HG03060 (cell line): ENCODE measurements around the gene RITA1.

Source experiments
- ATAC-seq: cut with Tn5 transposase; IDR thresholded peaks from one replicate; pipeline ENCODE4 v1.9.1; 2021; ENCODE audit warnings: low read depth, moderate number of reproducible peaks; ENCODE audit not compliant: unreplicated experiment

Gene RITA1

DNA sequence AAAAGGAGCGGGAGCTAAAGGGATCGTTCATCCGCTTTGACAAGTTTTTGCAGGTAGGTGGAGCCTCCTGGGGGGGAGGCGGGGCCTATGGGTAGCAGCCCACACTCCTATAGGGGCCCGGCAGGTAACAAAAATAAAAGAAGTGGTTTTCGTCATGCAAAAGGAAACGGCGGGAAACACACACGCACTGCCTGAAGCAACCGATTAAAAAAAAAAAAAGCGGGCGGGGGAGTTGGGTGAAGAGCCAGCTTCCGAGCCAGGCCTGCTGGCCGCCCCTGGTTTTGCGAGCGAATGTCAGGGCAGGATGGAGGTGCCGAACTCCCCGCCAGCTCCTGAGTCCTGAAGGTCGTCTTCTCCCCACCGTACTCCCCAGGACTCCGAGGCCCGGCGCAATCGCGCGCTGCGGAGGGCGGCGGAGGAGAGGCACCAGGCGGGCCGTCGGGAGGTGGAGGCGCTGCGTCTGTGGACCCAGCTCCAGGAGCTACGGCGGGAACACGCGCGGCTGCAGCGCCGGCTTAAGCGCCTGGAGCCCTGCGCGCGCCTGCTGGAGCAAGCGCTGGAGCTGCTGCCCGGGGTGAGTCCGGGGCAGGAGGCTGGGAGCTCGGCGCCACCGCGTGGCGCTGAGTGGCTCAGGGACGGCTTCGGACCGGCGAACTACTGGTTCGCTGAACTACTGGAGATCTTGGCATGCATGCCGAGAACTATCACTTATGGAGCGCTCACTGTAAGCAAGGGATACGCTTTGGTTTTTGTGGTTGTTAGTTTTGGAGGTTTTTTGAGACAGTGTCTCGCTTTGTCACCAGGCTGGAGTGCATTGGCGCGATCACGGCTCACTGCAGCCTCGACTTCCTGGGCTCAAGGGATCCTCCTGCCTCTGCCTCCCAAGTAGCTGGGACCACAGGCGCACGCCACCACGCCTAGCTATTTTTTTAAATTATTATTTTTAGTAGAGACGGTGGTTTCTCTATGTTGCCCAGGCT lies 32.4 kb upstream of the RITA1 start:
- ATAC-seq, result no peak

DNA sequence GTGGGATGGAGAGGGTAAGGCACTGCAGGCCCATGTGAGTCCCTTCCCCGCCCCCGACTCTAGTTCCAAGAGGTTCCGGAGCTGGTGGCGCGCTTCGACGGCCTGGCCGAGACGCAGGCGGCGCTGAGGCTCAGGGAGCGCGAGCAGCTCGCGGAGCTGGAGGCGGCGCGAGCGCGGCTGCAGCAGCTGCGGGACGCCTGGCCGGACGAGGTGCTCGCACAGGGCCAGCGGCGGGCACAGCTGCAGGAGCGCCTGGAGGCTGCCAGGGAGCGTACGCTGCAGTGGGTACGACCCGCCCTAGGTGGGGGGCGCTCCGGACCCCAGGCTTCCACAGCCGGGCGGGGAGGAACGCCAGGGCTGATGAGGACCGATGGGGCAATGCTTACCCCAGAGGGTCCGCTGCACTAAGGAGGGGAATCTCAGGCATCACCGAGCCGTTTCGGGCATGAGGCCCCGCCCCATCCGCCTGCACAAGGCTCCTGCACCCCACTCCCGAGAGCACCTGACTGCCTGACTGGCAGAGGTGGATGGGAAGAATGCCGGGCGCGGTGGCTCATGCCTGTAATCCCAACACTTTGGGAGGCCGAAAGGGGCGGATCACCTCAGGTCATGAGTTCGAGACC lies 31.1 kb upstream of the RITA1 start:
- ATAC-seq, result no peak

DNA sequence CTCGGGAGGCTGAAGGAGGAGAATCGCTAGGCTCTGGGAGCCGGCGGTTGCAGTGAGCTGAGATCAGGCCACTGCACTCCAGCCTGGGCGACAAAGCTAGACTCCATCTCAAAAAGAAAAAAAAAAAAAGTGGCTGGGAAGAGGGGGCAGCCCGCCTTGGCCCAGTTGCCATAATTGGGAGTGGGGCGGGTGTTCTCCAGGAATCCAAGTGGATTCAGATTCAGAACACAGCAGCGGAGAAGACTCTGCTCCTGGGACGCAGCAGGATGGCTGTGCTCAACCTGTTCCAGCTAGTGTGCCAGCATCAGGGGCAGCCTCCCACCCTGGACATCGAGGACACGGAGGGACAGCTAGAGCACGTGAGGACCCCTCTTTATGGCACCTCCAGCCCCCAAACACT lies 30.5 kb upstream of the RITA1 start:
- ATAC-seq, result no peak

DNA sequence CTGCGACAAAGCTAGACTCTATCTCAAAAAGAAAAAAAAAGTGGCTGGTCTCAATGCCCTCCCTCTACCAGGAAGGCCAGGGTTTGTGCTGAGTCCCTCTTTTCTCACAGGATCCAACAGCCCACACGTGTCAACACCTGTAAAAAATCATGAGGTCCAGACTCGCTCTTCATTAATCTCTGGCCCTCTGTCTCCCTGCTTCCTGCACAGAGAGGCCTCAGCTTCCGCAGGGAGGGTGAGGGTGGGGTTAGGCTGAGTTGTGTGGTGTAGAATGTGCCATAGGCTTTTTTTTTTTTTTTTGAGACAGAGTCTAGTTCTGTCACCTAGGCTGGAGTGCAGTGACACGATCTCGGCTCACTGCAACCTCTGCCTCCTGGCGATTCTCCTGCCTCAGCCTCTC lies 29.9 kb upstream of the RITA1 start:
- ATAC-seq, result no peak

DNA sequence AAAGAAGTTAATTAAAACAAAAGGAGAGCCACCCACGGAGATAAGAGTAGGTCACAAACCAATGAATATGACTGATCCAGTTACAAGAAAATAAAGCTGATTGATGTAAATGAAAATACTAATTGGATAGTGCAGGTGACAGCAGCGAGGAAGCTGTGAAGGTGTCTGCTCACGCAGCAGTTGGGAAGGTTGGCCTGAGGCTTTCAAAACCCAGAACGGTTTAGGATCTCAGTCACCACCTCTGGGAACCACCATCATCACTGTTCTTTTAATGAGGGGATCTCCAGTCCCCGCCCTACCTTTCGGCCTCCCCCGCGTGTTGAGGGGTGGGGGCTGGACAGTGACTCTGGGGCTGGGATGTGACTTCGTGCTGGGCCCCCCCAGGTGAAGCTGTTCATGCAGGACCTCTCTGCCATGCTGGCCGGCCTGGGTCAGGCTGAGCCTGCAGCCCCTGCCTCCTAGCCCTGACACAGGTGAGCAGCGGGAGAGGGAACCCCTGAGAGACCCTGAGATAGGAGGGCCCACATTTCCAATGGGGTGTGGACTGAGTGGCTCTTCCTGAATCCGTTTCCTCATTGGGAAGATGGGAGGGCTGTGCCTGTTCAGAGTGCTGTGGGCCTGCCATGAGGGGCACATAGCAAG lies 28.2 kb upstream of the RITA1 start:
- ATAC-seq, result no peak

DNA sequence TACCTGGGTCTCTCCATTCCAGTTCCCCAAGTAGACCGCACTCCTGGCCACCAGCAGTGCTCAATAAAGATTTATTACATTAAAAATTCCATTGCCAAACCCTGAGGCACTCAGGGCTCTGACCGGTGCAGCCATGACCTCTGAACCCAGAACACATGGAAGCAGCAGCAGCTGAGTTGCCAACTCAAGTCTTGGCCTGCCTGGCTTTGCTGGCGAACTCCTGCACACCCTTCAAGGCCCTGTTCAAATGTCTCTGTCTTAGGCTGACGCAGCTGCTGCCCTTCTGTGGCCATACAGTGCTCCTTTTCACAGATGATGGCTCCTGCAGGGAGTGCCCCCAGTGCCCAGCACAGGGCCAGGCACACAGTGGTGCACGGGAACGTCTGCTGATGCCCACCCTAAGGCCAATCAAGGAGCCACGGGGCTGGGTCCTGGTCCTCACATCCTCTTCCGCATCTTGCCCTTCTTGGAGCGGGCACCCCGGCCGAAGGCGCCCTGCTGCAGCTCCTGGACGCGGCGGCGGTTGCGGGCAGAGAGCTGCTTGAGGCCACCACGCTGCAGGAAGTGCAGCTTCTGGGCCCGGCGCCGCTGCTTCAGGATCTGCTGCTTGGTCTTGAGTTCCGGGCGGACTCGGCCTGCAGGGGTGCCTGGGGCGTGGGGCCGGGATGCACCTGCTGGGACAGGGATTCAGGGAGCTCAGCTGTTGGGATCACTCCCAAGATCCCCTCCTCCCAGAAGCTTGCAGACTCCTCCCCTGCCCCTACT lies 26.9 kb upstream of the RITA1 start:
- no peak for ATAC-seq

DNA sequence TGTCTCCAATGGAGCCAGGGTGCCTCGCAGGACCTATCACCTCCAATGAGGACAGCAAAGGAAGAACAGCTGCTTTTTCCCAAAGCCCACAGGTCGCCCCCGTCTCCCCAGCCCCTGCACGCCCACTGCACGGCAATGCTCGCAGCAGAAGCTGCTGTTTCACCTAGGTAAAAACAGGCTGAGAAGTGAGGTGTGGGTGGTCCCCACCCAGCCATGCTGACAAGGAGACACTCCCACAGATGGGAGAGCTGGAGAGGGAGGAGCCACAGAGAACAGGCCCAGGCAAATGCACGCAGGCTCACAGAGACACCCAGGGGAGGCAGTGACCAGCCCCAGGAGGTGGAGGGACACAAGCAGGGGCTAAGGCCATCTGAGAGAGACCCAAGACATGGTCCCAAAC lies 25.6 kb upstream of the RITA1 start:
- ATAC-seq, result no peak

DNA sequence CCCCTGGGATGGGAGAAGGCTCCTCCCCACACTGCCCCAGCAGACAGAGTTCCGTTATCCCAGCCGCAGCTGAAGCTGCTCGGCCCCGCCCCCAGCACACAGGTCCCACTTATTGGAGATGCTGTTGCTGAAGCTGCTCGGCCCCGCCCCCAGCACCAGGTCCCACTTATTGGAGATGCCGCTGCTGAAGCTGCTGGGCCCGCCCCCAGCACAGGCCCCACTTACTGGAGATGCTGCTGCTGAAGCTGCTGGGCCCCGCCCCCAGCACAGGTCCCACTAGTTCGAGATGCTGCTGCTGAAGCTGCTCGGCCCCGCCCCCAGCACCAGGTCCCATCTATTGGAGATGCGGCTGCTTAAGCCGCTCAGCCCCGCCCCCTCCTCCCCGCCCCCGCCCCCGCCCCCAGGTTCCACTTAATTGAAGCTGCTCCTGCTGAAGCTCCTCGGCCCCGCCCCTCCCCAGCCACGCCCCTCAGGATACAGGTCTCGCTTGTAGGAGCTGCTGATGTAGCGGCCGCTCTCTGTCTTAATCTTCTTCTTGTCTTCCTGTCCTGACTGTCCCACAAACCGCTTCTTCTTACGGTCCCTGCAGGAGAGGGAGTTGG lies 24.0 kb upstream of the RITA1 start:
- ATAC-seq, result no peak

DNA sequence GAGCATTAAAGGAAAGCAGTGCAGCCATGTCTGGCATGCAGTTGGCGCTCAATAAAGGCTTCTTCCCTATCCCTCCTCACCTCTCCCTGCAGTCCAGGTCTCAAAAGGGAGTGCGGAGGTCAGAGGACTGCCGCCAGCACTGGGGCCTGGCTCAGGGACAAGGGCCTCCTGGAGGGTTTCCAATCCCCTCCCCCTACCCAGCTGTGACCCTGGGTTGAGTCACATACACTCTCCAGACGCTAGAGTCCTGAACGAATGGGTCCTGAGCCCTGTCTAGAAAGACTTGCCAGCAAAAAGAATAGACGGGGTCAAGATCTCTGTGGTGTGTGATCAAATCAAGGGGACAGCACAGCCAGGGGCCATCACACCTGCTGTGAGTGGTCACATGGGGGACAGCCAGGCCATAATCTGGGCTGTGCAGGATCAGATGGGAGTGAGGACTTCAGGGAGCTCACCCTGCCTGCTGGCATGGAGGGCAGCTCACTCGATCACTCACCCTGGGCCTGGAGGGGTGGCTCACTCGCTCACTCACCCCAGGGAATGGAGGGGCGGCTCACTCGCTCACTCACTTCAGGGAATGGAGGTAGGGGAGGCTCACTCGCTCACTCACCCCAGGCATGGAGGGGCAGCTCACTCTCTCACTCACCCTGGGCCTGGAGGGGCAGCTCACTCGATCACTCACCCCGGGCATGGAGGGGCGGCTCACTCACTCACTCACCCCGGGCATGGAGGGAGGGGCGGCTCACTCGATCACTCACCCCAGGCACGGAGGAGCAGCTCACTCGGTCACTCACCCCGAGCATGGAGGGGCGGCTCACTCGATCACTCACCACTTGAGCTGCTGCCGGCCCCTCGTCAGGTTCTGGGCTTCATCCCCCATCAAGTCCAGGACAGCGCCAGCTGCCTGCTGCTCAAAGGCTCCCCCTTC lies 23.2 kb upstream of the RITA1 start:
- no peak for ATAC-seq

DNA sequence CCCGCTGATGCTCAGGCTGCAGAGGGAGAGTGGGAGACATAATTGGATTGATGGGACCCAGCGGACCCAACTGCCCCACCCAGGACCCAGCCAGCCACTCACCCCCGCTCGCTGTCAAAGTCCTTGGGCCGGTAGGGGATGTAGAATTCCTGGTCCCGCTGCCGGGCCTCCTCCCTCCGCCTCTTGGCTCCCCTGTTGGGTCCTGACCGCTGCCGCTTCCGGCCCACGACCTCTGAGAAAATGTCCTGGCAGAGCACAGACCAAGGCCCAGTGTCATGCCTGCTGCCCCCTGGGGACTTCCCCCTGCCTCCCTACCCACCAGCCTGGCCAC lies 22.5 kb upstream of the RITA1 start:
- no peak for ATAC-seq

DNA sequence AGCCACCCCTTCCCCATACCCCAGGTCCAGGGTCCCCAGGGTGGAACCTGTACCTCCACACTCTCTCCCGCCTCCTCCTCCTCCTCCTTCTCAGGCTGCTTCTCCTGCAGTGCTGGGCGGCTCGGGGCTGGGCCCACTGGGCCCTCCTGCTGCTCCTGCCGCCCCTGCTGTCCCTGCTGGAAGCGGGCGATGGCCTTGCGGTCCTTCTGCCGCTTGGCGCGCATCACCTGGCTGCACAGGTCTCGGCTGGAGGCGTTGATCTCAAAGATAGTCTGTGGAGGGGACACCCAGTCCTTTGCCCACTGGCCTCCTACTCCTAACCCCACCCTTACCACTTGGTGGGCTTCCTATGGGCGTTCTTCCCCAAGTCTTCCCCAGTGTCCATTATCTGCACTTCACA lies 21.5 kb upstream of the RITA1 start:
- ATAC-seq, result no peak

DNA sequence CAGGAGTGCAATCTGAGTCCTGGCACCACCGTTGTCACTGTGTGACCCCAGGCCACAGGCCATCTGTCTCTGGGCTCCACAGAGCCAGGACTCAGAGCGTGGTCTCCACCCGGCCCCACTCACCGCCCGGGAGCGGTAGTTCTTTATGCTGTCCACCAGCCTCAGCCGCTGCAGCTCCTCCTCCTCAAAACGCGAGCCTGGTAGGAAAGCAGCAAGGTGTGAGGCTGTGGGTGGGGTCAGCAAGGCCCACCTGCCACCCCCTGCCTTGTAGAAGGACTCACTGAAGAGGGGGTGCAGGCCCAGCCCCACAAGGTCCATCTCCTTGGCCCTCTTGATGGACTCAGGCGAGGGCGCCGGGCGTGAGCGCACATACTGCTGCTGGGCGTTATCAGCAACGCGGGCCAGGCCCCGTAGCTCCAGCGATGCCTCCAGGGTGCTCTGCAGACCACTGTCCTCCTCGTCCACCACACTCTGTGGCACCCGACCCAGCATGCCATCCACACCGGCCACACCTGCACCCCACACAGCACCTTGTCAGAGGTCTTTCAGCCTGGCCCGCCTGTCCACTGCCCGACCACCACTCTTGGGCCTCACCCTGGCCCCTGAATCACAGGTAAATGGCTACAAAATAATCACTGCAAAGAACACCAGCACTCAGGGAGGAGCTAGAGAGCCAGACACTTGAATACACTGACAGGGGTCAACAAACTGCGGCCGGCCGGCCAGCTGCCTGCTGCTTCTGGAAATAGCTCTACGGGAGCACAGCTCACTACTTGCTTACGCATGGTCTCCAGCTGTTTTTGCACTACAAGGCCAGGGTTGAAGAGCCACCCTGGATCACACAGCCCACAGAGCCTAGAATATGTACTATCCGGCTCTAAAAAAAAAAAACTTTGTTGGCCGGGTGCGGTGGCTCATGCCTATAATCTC lies 19.7 kb upstream of the RITA1 start:
- ATAC-seq, result no peak

DNA sequence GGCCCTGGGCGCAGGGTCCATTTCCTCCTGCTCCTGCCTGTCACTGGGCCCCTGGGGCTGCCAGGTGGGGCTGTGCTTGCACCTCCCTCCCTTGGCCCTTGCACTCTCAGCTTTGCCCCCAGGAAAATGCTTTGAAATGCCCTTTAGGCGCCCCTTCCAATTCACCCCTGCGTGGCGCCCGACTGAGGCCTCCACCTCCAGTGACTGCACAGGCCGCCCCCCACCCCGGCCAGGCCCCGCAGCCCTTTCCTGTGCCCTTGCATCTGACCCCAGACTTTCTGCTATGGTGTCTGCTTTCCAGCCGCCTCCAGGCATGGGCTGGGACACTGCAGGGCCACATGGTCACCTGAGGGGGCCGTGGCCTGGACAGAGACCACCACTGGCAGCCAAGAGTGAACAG lies 17.7 kb upstream of the RITA1 start:
- ATAC-seq, result no peak

DNA sequence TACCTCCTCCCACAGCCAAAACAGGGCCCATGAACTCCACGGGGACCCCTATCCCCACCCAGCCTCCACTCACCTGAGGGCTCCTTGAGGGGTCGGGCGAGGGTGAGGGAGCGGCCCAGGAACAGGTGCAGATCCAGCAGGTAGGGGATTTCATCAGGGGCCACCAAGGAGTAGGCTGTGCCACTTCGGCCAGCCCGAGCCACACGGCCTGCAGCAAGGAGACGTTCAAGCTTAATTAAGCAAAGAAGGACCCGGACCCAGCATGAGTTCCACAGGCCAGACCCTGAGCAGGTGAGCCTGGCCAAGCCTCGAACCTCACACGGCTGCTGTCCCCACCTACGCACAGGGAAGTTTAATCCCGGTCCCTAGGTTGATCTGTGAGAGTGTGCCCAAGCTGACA lies 15.8 kb upstream of the RITA1 start:
- ATAC-seq, result no peak

DNA sequence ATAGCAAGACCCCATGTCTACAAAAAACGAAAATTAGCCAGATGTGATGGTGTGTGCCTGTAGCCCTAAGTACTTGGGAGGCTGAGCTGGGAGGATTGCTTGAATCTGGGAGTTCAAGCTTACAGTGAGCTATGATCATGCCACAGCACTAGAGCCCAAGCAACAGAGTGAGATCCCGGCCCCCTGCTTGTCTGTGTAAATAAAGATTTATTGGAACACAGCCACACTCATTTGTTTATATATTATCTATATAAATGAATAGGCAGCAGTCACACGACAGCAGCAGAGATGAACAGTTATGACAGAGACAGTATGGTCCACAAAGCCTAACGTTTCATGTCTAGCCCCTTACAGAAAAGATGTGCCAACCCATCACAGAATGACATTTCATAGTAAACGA lies 15.1 kb upstream of the RITA1 start:
- ATAC-seq, result no peak

DNA sequence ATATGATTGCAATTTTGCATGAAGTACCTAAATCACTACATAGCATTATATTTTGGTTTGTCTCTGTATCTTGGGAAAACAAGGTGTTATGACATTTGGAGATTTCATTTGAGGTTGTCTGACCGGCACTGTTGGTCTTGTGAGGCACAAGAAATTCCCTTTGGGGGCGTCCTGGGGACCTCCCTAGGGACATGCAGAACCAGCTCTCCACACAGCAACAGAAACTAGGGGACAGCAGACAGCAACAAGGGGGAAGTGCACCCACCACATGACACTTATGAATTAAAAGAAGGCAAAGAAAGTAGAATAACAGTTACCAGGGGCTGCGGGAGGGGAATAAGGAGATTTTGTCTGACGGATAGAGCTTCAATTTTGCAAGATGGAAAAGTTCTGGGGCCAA lies 14.6 kb upstream of the RITA1 start:
- no peak for ATAC-seq

DNA sequence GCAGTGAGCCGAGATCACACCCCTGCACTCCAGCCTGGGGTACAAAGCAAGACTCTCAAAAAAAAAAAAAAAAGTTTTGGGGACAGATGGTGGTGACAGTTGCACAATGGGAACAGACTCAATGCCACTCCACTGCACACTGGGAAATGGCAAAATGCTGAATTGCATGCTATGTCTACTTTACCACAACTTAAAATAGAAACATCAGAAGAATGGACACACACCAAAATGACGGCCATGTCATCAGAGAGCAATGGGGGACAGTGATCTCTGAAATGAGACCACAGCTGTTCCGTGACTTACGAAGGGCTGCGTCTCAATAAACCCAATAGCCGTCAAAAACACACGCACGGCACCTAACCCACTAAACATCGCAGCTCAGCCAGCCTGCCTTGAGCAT lies 14.0 kb upstream of the RITA1 start:
- no peak for ATAC-seq

DNA sequence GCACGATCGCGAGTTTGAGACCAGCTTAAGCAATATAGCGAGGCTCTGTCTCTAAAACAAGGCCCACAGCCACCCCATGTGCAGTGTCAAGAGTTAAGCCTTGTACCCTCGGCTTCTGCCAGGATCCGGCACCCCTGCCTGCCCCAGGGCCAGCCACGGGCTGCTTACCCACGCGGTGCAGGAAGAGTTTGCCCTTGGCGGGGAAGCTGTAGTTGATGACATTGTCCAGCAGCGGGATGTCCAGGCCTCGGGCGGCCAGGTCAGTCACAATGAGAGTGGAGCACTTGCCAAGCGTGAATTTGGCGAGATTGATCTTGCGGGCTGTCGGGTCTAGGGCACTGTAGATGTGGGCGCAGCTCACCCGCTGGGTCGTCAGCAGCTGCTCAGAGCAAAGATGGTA lies 13.3 kb upstream of the RITA1 start:
- ATAC-seq, result no peak
